Keratinocyte (primary cell): ENCODE results near the gene ATL3. TPM values are rescaled to one million over a fixed set of nuclear protein-coding genes. Genes with fewer than 3 reads are reported as not detected.
A peak's percentile ranks its signal among the peaks of the same experiment; 100 is the strongest.

Source experiments
- DNase-seq: peaks from one replicate; pipeline ENCODE4 v3.0.0-alpha.2; 2011; ENCODE audit warnings: low read depth, missing footprints, low spot score
- FAIRE-seq: peaks from 2 replicates; lab custom pipeline; 2011; peaks lifted over from hg19 to GRCh38; lab: Jason Lieb, UNC
- H2AFZ ChIP-seq: 2 replicates; pipeline ENCODE4 v1.6.0; 2012; ENCODE audit warnings: low read length, control low read depth, inconsistent platforms; ENCODE audit not compliant: control insufficient read depth
- H3K27ac ChIP-seq: 2 replicates; pipeline ENCODE4 v1.5.1; 2011; ENCODE audit warnings: low read length; ENCODE audit not compliant: control insufficient read depth, insufficient read depth
- H3K27me3 ChIP-seq: 3 replicates; pipeline ENCODE4 v1.6.0; 2011; ENCODE audit warnings: low read length; ENCODE audit not compliant: control insufficient read depth, insufficient read depth; ENCODE audit errors: extremely low read depth
- H3K36me3 ChIP-seq, 2 experiments: 2 replicates in 1 of 2; 3 replicates in 1 of 2; pipeline ENCODE4 v1.5.1; 2011; ENCODE audit warnings: low read length in 2 of 2, mild to moderate bottlenecking in 1 of 2; ENCODE audit not compliant: control insufficient read depth in 2 of 2, insufficient read depth in 2 of 2; ENCODE audit errors: extremely low read depth in 1 of 2
- H3K4me1 ChIP-seq: 3 replicates; pipeline ENCODE4 v1.5.1; 2011; ENCODE audit warnings: low read length; ENCODE audit not compliant: control insufficient read depth, insufficient read depth; ENCODE audit errors: extremely low read depth
- H3K4me2 ChIP-seq: 3 replicates; pipeline ENCODE4 v1.6.0; 2011; ENCODE audit warnings: low read depth, low read length; ENCODE audit not compliant: control insufficient read depth, insufficient read depth; ENCODE audit errors: extremely low read depth
- H3K4me3 ChIP-seq, 3 experiments: fragments of 200-600 bp in 1 of 3; sonication (generic) in 1 of 3; 2 replicates in 2 of 3; 3 replicates in 1 of 3; pipeline ENCODE4 v1.5.1; 2011 to 2016; ENCODE audit warnings: low read length in 3 of 3, mild to moderate bottlenecking in 3 of 3, control low read depth in 2 of 3, inconsistent platforms in 1 of 3, low read depth in 1 of 3, mixed read lengths in 1 of 3, mixed run types in 1 of 3, moderate library complexity in 1 of 3; ENCODE audit not compliant: control insufficient read depth in 2 of 3, insufficient read depth in 2 of 3; ENCODE audit errors: extremely low read depth in 1 of 3
- H3K79me2 ChIP-seq: 2 replicates; pipeline ENCODE4 v1.6.0; 2012; ENCODE audit warnings: low read length; ENCODE audit not compliant: control insufficient read depth, insufficient read depth
- H3K9ac ChIP-seq: 3 replicates; pipeline ENCODE4 v1.6.0; 2011; ENCODE audit warnings: low read length; ENCODE audit not compliant: control insufficient read depth, insufficient read depth; ENCODE audit errors: extremely low read depth
- H3K9me1 ChIP-seq: 3 replicates; pipeline ENCODE4 v1.6.0; 2011; ENCODE audit warnings: low read length; ENCODE audit not compliant: control insufficient read depth, insufficient read depth; ENCODE audit errors: extremely low read depth
- H3K9me3 ChIP-seq: 2 replicates; pipeline ENCODE4 v1.5.1; 2012; ENCODE audit warnings: low read depth, low read length; ENCODE audit not compliant: control insufficient read depth
- H4K20me1 ChIP-seq: 3 replicates; pipeline ENCODE4 v1.6.0; 2011; ENCODE audit warnings: low read length; ENCODE audit not compliant: control insufficient read depth, insufficient read depth; ENCODE audit errors: extremely low read depth
- CTCF ChIP-seq, 3 experiments: IDR thresholded peaks in 1 of 3; conservative IDR thresholded peaks in 1 of 3; optimal IDR thresholded peaks in 1 of 3; 2 replicates in 2 of 3; 3 replicates in 1 of 3; pipeline versions ENCODE3 to v1.5.1; 2011; ENCODE audit warnings: low read length in 3 of 3, mild to moderate bottlenecking in 3 of 3, moderate library complexity in 2 of 3, control low read depth in 1 of 3, inconsistent platforms in 1 of 3; ENCODE audit not compliant: insufficient read depth in 2 of 3; ENCODE audit errors: extremely low read depth in 1 of 3
- EZH2 ChIP-seq: IDR thresholded peaks from one replicate; pipeline ENCODE4 v1.6.1; 2012; ENCODE audit warnings: inconsistent platforms, mild to moderate bottlenecking, low read length, moderate library complexity
- dilution Hi-C: fragments of 300-500 bp; cut with MboI; formaldehyde crosslinking; loops from one replicate; pipeline ENCODE4 v1.7.0; 2020; ENCODE audit warnings: low sequenced_read_pairs; ENCODE audit not compliant: extremely low pct_ligation_motif_present
- polyA plus RNA-seq, 5 experiments: library from polyadenylated mRNA; depleted of rRNA in 3 of 5; stranded (reverse) in 3 of 5; stranded (forward) in 1 of 5; unstranded in 1 of 5; fragments of >200 nt; gene quantifications; 1 replicate in 1 of 5; 2 replicates in 3 of 5; 3 replicates in 1 of 5; pipeline versions ENCODE4 v1.2.1 to v1.2.3, GENCODE V29; 2011 to 2012; ENCODE audit warnings: missing spikeins in 2 of 5, low read depth in 1 of 5, low replicate concordance in 1 of 5

Gene ATL3
- polyA plus RNA-seq, 1 donor (not counting 4 experiments of a cell fraction or from before 2014, with no cell fraction given) = 36.5 TPM

- peak within 1 kb of the TSS; percentile 70 for H3K27ac ChIP-seq
- no peaks in the 10 kb centered on the region for H3K9me3 ChIP-seq
- H2AFZ ChIP-seq = peak within 1 kb of the TSS; percentile 82
- H3K9me1 ChIP-seq = no peaks in the 10 kb centered on the region
- H3K4me2 ChIP-seq = peak within 1 kb of the TSS; percentile 93
- dilution Hi-C loops = no loop called here
- peaks cover 5% of the 10 kb centered on the region for H4K20me1 ChIP-seq
- peak within 1 kb of the TSS; percentile 71 to 98 (median 95) for H3K4me3 ChIP-seq
- peaks cover 41% of the 10 kb centered on the region for H3K79me2 ChIP-seq
- DNase-seq = peak; percentile 94
- peak within 1 kb of the TSS; percentile 78 for H3K9ac ChIP-seq
- TF ChIP-seq EZH2 (no peak), CTCF (optimal IDR thresholded peaks at IDR 0.05 in 1 of 3, IDR thresholded peaks at IDR 0.05 in 1 of 3, conservative IDR thresholded peaks at IDR 0.05 in 1 of 3; ENCODE audit: extremely low read depth in 1 of 3, insufficient read depth in 2 of 3, low read length in 3 of 3) (no peak)
- H3K36me3 ChIP-seq = no peaks in the 10 kb centered on the region
- no peak for FAIRE-seq
- H3K4me1 ChIP-seq = peaks cover 18% of the 10 kb centered on the region
- H3K27me3 ChIP-seq = no peaks in the 10 kb centered on the region
Measured at GRCh38 chr11:63681321-63682065, 10.3 kb upstream of the ATL3 start, which contains the start of gene RTN3. RTN3 (plus strand) TSS chr11:63681500; CDS start chr11:63681637, 137 bp downstream.

- TF ChIP-seq EZH2 = no peak
- no peak for TF ChIP-seq CTCF (optimal IDR thresholded peaks at IDR 0.05 in 1 of 3, IDR thresholded peaks at IDR 0.05 in 1 of 3, conservative IDR thresholded peaks at IDR 0.05 in 1 of 3; ENCODE audit: extremely low read depth in 1 of 3, insufficient read depth in 2 of 3, low read length in 3 of 3)
- Histone ChIP-seq H3K4me2 (peak overlapping the region; percentile 87), H3K79me2 (peaks cover 38% of the 10 kb centered on the region), H3K36me3 (no peaks in the 10 kb centered on the region), H3K4me3 (peak overlapping the region; percentile 36 to 98 (median 71)), H3K9me3 (no peaks in the 10 kb centered on the region), H2AFZ (peak overlapping the region; percentile 62), H3K4me1 (peaks cover 18% of the 10 kb centered on the region), H4K20me1 (peaks cover 5% of the 10 kb centered on the region), H3K9ac (peak overlapping the region; percentile 78), H3K27ac (peak overlapping the region; percentile 70), H3K27me3 (no peaks in the 10 kb centered on the region), H3K9me1 (no peaks in the 10 kb centered on the region)
- no peak for DNase-seq
- dilution Hi-C loops = no loop called here
- no peak for FAIRE-seq
Measured at GRCh38 chr11:63680834-63681320, 9.7 kb upstream of the ATL3 start.
